H9 (cell line): ENCODE data around the gene GRB7. TPM values are rescaled to one million over a fixed set of nuclear protein-coding genes. Genes with fewer than 3 reads are reported as not detected.

Experiments used
- DNase-seq: peaks from one replicate; pipeline ENCODE4 v3.0.0-alpha.2; 2017
- H2AFZ ChIP-seq: one replicate; pipeline ENCODE4 v1.6.1; 2013; ENCODE audit warnings: mild to moderate bottlenecking, low read length, control low read depth, moderate library complexity
- H2AK5ac ChIP-seq: 2 replicates; pipeline ENCODE4 v1.6.1; 2013; ENCODE audit warnings: low read length, control low read depth, mixed read lengths; ENCODE audit not compliant: insufficient read length
- H2BK120ac ChIP-seq: one replicate; pipeline ENCODE4 v1.6.1; 2013; ENCODE audit warnings: low read depth, mild to moderate bottlenecking, low read length, control low read depth, inconsistent platforms; ENCODE audit not compliant: poor library complexity, severe bottlenecking
- H2BK12ac ChIP-seq: 2 replicates; pipeline ENCODE4 v1.6.1; 2013; ENCODE audit warnings: low read length, control low read depth, mixed read lengths, low read depth; ENCODE audit not compliant: insufficient read length
- H2BK15ac ChIP-seq: 2 replicates; pipeline ENCODE4 v1.6.1; 2013; ENCODE audit warnings: low read depth, low read length, control low read depth
- H2BK20ac ChIP-seq: one replicate; pipeline ENCODE4 v1.6.1; 2013; ENCODE audit warnings: low read depth, mild to moderate bottlenecking, low read length, control low read depth, inconsistent platforms; ENCODE audit not compliant: poor library complexity, severe bottlenecking
- H2BK5ac ChIP-seq: 2 replicates; pipeline ENCODE4 v1.6.1; 2013; ENCODE audit warnings: low read length, control low read depth, mixed read lengths; ENCODE audit not compliant: insufficient read length
- H3K14ac ChIP-seq: 2 replicates; pipeline ENCODE4 v1.6.1; 2013; ENCODE audit warnings: low read length, control low read depth; ENCODE audit not compliant: insufficient read depth
- H3K18ac ChIP-seq: 2 replicates; pipeline ENCODE4 v1.6.1; 2013; ENCODE audit warnings: low read depth, mild to moderate bottlenecking, mixed read lengths, low read length, control low read depth; ENCODE audit not compliant: insufficient read length
- H3K23ac ChIP-seq: 2 replicates; pipeline ENCODE4 v1.6.1; 2013; ENCODE audit warnings: low read length, control low read depth, mixed read lengths, low read depth; ENCODE audit not compliant: insufficient read length
- H3K23me2 ChIP-seq: 2 replicates; pipeline ENCODE4 v1.6.1; 2013; ENCODE audit warnings: low read depth, mild to moderate bottlenecking, mixed read lengths, low read length, control low read depth; ENCODE audit not compliant: insufficient read length, poor library complexity, severe bottlenecking
- H3K27ac ChIP-seq: 2 replicates; pipeline ENCODE4 v1.5.1; 2013; ENCODE audit warnings: low read length, control low read depth, mixed read lengths, low read depth; ENCODE audit not compliant: insufficient read length
- H3K27me3 ChIP-seq: 2 replicates; pipeline ENCODE4 v1.6.1; 2013; ENCODE audit warnings: low read length, control low read depth, inconsistent platforms; ENCODE audit not compliant: insufficient read depth
- H3K4ac ChIP-seq: 2 replicates; pipeline ENCODE4 v1.6.1; 2013; ENCODE audit warnings: low read depth, mild to moderate bottlenecking, control low read depth, inconsistent platforms, low read length, moderate library complexity
- H3K4me1 ChIP-seq: 2 replicates; pipeline ENCODE4 v1.6.1; 2013; ENCODE audit warnings: low read length, control low read depth, inconsistent platforms; ENCODE audit not compliant: insufficient read depth
- H3K4me2 ChIP-seq: 2 replicates; pipeline ENCODE4 v1.6.1; 2013; ENCODE audit warnings: low read length, control low read depth, mixed read lengths; ENCODE audit not compliant: insufficient read length, insufficient read depth
- H3K56ac ChIP-seq: 2 replicates; pipeline ENCODE4 v1.6.1; 2013; ENCODE audit warnings: low read depth, mild to moderate bottlenecking, mixed read lengths, low read length, control low read depth; ENCODE audit not compliant: insufficient read length
- H3K79me1 ChIP-seq: 2 replicates; pipeline ENCODE4 v1.6.1; 2013; ENCODE audit warnings: low read depth, mild to moderate bottlenecking, moderate library complexity, low read length, control low read depth, inconsistent platforms; ENCODE audit not compliant: insufficient read depth, poor library complexity, severe bottlenecking
- H3K79me2 ChIP-seq: 2 replicates; pipeline ENCODE4 v1.6.1; 2013; ENCODE audit warnings: low read length, control low read depth, inconsistent platforms; ENCODE audit not compliant: insufficient read depth
- H3K9ac ChIP-seq: 2 replicates; pipeline ENCODE4 v1.6.1; 2013; ENCODE audit warnings: low read length, control low read depth, mixed read lengths; ENCODE audit not compliant: insufficient read length; ENCODE audit errors: extremely low read depth
- H3K9me3 ChIP-seq: one replicate; pipeline ENCODE4 v1.6.1; 2013; ENCODE audit warnings: low read depth, low read length, inconsistent platforms; ENCODE audit not compliant: control insufficient read depth
- H3T11ph ChIP-seq: one replicate; pipeline ENCODE4 v1.6.1; 2013; ENCODE audit warnings: mild to moderate bottlenecking, low read length, control low read depth, inconsistent platforms
- H4K20me1 ChIP-seq: one replicate; pipeline ENCODE4 v1.6.1; 2013; ENCODE audit not compliant: control insufficient read depth, insufficient read length, insufficient read depth
- H4K5ac ChIP-seq: 2 replicates; pipeline ENCODE4 v1.6.1; 2013; ENCODE audit warnings: low read depth, mild to moderate bottlenecking, mixed read lengths, low read length, control low read depth; ENCODE audit not compliant: insufficient read length
- H4K8ac ChIP-seq: replicated peaks from 2 replicates; pipeline ENCODE4 v1.6.1; 2013; ENCODE audit warnings: low read length, control low read depth, mixed read lengths, low read depth; ENCODE audit not compliant: insufficient read length
- H4K91ac ChIP-seq: 2 replicates; pipeline ENCODE4 v1.6.1; 2013; ENCODE audit warnings: low read depth, mild to moderate bottlenecking, moderate library complexity, mixed read lengths, low read length, control low read depth; ENCODE audit not compliant: insufficient read length
- H3K27ac Mint-ChIP-seq, 3 experiments: 2 replicates in 2 of 3; 3 replicates in 1 of 3; pipeline ENCODE4 v1.8.0; 2020 to 2021; ENCODE audit warnings: mixed read lengths in 3 of 3, mild to moderate bottlenecking in 1 of 3, moderate library complexity in 1 of 3
- H3K27me3 Mint-ChIP-seq: 2 replicates; pipeline ENCODE4 v1.8.0; 2021; ENCODE audit warnings: low read depth, mild to moderate bottlenecking, moderate library complexity, mixed read lengths
- H3K36me3 Mint-ChIP-seq, 3 experiments: 2 replicates in 2 of 3; 3 replicates in 1 of 3; pipeline ENCODE4 v1.8.0; 2020 to 2021; ENCODE audit warnings: low read depth in 3 of 3, mixed read lengths in 3 of 3; ENCODE audit not compliant: insufficient read depth in 1 of 3
- H3K4me1 Mint-ChIP-seq, 2 experiments: 2 replicates each; pipeline ENCODE4 v1.8.0; 2020; ENCODE audit warnings: mixed read lengths in 2 of 2
- H3K4me3 Mint-ChIP-seq, 2 experiments: 2 replicates in 1 of 2; 3 replicates in 1 of 2; pipeline ENCODE4 v1.8.0; 2020 to 2021; ENCODE audit warnings: mild to moderate bottlenecking in 2 of 2, mixed read lengths in 2 of 2, moderate library complexity in 1 of 2
- H3K9me3 Mint-ChIP-seq, 2 experiments: 2 replicates in 1 of 2; 3 replicates in 1 of 2; pipeline ENCODE4 v1.8.0; 2020; ENCODE audit warnings: mild to moderate bottlenecking in 2 of 2, mixed read lengths in 2 of 2, moderate library complexity in 1 of 2
- CTCF ChIP-seq: fragments of 200-600 bp; sonication (generic); conservative IDR thresholded peaks from 3 replicates; pipeline ENCODE4 v1.8.0; 2021; ENCODE audit warnings: antibody characterized with exemption, mild to moderate bottlenecking
- WGBS: extraction: QIAGEN DNeasy Blood & Tissue Kit; methylation state at CpG from one replicate; pipeline ENCODE4 v1.1.7; 2013; ENCODE audit warnings: missing lambda C conversion rate, low lambda C conversion rate, mixed read lengths; ENCODE audit not compliant: insufficient read length; ENCODE audit errors: extremely low coverage; 5-methylcytosine and 5-hydroxymethylcytosine counted together
- total RNA-seq: library from RNA; stranded (reverse); gene quantifications from 2 replicates; pipeline ENCODE4 v1.2.1, GENCODE V29; 2021

GRB7 gene
- total RNA-seq, 1 experiment from 2014 or later: 55.0 TPM

GRCh38 chr17:39765766-39766165 lies 28.0 kb downstream of the GRB7 start:
- H3K27ac Mint-ChIP-seq: no peak overlapping the region

More at GRCh38 chr17:39765766-39766165, 28.0 kb downstream of the GRB7 start:
- Histone ChIP-seq H3K4me1 (no peaks in the 10 kb centered on the region), H3K27ac (no peak overlapping the region), H4K20me1 (no peaks in the 10 kb centered on the region), H3K18ac (no peak overlapping the region), H3K9me3 (no peaks in the 10 kb centered on the region), H3K79me1 (no peaks in the 10 kb centered on the region), H2AFZ (no peak overlapping the region), H3K79me2 (no peaks in the 10 kb centered on the region), H3K56ac (no peak overlapping the region), H3K9ac (no peak overlapping the region), H3K27me3 (no peaks in the 10 kb centered on the region), H4K91ac (no peak overlapping the region), H2BK120ac (no peak overlapping the region), H2BK15ac (0 out of 2 replicates have a peak overlapping the region, but pooled peaks have one; percentile 15), H2BK20ac (no peak overlapping the region), H2AK5ac (no peak overlapping the region), H3T11ph (no peak overlapping the region), H3K23me2 (no peaks in the 10 kb centered on the region), H4K5ac (no peak overlapping the region), H4K8ac (no peak overlapping the region), H3K23ac (no peak overlapping the region), H2BK12ac (no peak overlapping the region), H3K4ac (no peak overlapping the region), H3K14ac (no peak overlapping the region), H3K4me2 (no peak overlapping the region), H2BK5ac (no peak overlapping the region)
- no peaks in the 10 kb centered on the region for H3K9me3 Mint-ChIP-seq
- no peak overlapping the region for H3K4me3 Mint-ChIP-seq
- no CpG with 5 or more reads among the region's 18 CpGs for WGBS
- H3K4me1 Mint-ChIP-seq: peaks cover 2 to 4% of the 10 kb centered on the region in 2 experiments; a peak in 2 of 4 replicates
- no peak for TF ChIP-seq CTCF
- H3K36me3 Mint-ChIP-seq: no peaks in the 10 kb centered on the region
- peaks cover 19% of the 10 kb centered on the region for H3K27me3 Mint-ChIP-seq
- DNase-seq: no peak
